ENCODE data around the gene OBSCN.

OBSCN gene

GRCh38 chr1:228364068-228364705 lies 156.3 kb downstream of the OBSCN start:
- H3K27ac ChIP-seq = no peak overlapping the region
- TF ChIP-seq ZFX (IDR thresholded peaks at IDR 0.05; ENCODE audit: borderline replicate concordance) (no peak), CTCF (IDR thresholded peaks at IDR 0.05) (no peak)

GRCh38 chr1:228364706-228365213 lies 156.9 kb downstream of the OBSCN start:
- no peak for TF ChIP-seq CTCF (IDR thresholded peaks at IDR 0.05)
- no peak for TF ChIP-seq ZFX (IDR thresholded peaks at IDR 0.05; ENCODE audit: borderline replicate concordance)
- H3K27ac ChIP-seq = no peak overlapping the region

- H3K27ac ChIP-seq = no peak overlapping the region
- TF ChIP-seq CTCF (IDR thresholded peaks at IDR 0.05) = no peak
Observed at GRCh38 chr1:228365271-228366061, 157.6 kb downstream of the OBSCN start.

- TF ChIP-seq ZFX (IDR thresholded peaks at IDR 0.05; ENCODE audit: borderline replicate concordance) = no peak
- H3K27ac ChIP-seq = no peak overlapping the region
Observed at GRCh38 chr1:228366062-228366865, 158.4 kb downstream of the OBSCN start.

GRCh38 chr1:228366866-228367741 lies 159.3 kb downstream of the OBSCN start:
- no peak for TF ChIP-seq ZFX (IDR thresholded peaks at IDR 0.05; ENCODE audit: borderline replicate concordance)
- no peak for TF ChIP-seq CTCF (IDR thresholded peaks at IDR 0.05)
- H3K27ac ChIP-seq = no peak overlapping the region

GRCh38 chr1:228367798-228368791 lies 160.3 kb downstream of the OBSCN start:
- H3K27ac ChIP-seq = no peak overlapping the region
- TF ChIP-seq ZFX (IDR thresholded peaks at IDR 0.05; ENCODE audit: borderline replicate concordance) (no peak), CTCF (IDR thresholded peaks at IDR 0.05) (no peak)

All from 22Rv1 (cell line).